GM12878 (cell line): ENCODE results near the gene NOS3. TPM values are rescaled to one million over a fixed set of nuclear protein-coding genes. Genes with fewer than 3 reads are reported as not detected.

Experiments used
- CBX3 ChIP-seq: fragments of 200-600 bp; sonication (generic); IDR thresholded peaks from 2 replicates; pipeline ENCODE4 v1.6.1; 2016; ENCODE audit warnings: low read depth, borderline replicate concordance
- CEBPZ ChIP-seq: fragments of 150-350 bp; IDR thresholded peaks from 2 replicates; pipeline ENCODE4 v1.6.1; 2016; ENCODE audit warnings: low read depth, low read length
- HDAC2 ChIP-seq: fragments of 200-600 bp; sonication (generic); IDR thresholded peaks from 2 replicates; pipeline ENCODE4 v1.6.1; 2017
- KLF5 ChIP-seq: fragments of 450-650 bp; IDR thresholded peaks from 2 replicates; pipeline ENCODE4 v1.6.1; 2014; ENCODE audit warnings: mild to moderate bottlenecking; ENCODE audit not compliant: partially characterized antibody
- MAX ChIP-seq: IDR thresholded peaks from 2 replicates; pipeline ENCODE4 v1.6.1; 2012; ENCODE audit warnings: low read depth, low read length, improper control_type of control experiment
- NFIC ChIP-seq: IDR thresholded peaks from 2 replicates; pipeline ENCODE4 v1.6.1; 2012; ENCODE audit warnings: low read depth, mild to moderate bottlenecking, inconsistent platforms, low read length, moderate library complexity
- NR2F1 ChIP-seq: fragments of 450-650 bp; conservative IDR thresholded peaks from 2 replicates; pipeline ENCODE4 v1.6.1; 2017; ENCODE audit warnings: mild to moderate bottlenecking
- PKNOX1 ChIP-seq: fragments of 450-650 bp; IDR thresholded peaks from 2 replicates; pipeline ENCODE4 v1.6.1; 2016; ENCODE audit warnings: mild to moderate bottlenecking
- PRDM15 ChIP-seq: fragments of 450-650 bp; formaldehyde crosslinking; IDR thresholded peaks from 2 replicates; pipeline ENCODE4 v1.4.0; 2020; ENCODE audit warnings: mild to moderate bottlenecking, moderate library complexity
- SREBF2 ChIP-seq: IDR thresholded peaks from 2 replicates; pipeline ENCODE4 v1.6.1; 2012; ENCODE audit warnings: mild to moderate bottlenecking, low read length
- YBX1 ChIP-seq: fragments of 450-650 bp; IDR thresholded peaks from 2 replicates; pipeline ENCODE4 v1.6.1; 2016; ENCODE audit warnings: antibody characterized with exemption
- polyA plus RNA-seq, 11 experiments: library from polyadenylated mRNA; depleted of rRNA in 4 of 11; unstranded in 6 of 11; stranded (reverse) in 5 of 11; fragments of >200 nt; fragmentation: Nextera tagmentation in 4 of 11; fragmentation: Illumina TruSeq in 1 of 11; extraction: Ambion mirVana in 4 of 11; extraction: Trizol in 1 of 11; gene quantifications; 1 replicate in 1 of 11; 2 replicates in 10 of 11; pipeline versions ENCODE4 v1.2.1 to v1.2.3, GENCODE V29; 2011 to 2016; ENCODE audit warnings: inconsistent platforms in 2 of 11, missing spikeins in 2 of 11, low read depth in 1 of 11
- total RNA-seq, 4 experiments: library from RNA; depleted of rRNA in 3 of 4; stranded (reverse); fragments of >200 nt in 3 of 4; fragmentation: Illumina TruSeq in 1 of 4; extraction: Trizol in 1 of 4; gene quantifications; 2 replicates each; pipeline versions ENCODE4 v1.2.1 to v1.2.3, GENCODE V29; 2013 to 2021

NOS3 gene
- total and polyA plus RNA-seq, 10 of the 15 experiments (the other 5 are each of a cell fraction or from before 2014, with no cell fraction given), result 0.06 to 0.92 (median 0.30) TPM; not detected in 3

GRCh38 chr7:151051108-151051507 lies 60.3 kb downstream of the NOS3 start (continued):
- no peak for TF ChIP-seq PRDM15 (CRISPR knock-in tag)
- no peak for TF ChIP-seq KLF5
- no peak for TF ChIP-seq CBX3
- no peak for TF ChIP-seq YBX1
- no peak for TF ChIP-seq HDAC2
- TF ChIP-seq MAX, result no peak
- no peak for TF ChIP-seq NR2F1
- TF ChIP-seq PKNOX1, result no peak
- no peak for TF ChIP-seq SREBF2
- TF ChIP-seq CEBPZ, result no peak
- TF ChIP-seq NFIC, result no peak
